ENCODE measurements around the gene FAM72A. TPM values are rescaled to one million over a fixed set of nuclear protein-coding genes. Genes with fewer than 3 reads are reported as not detected.
"Not testable (repeated sequence)": the region's sequence is repeated elsewhere in the genome, so short reads cannot be mapped to it uniquely, and the experiment has no call there.

FAM72A gene
- total RNA-seq, 2 donors from 2014 or later = 1.9 to 2.5 TPM

- intact Hi-C loops (cut with DNase I, micrococcal nuclease); DNase-seq; ATAC-seq: not testable (repeated sequence)
Measured at GRCh38 chr1:206219514-206220331, 17.1 kb upstream of the FAM72A start.

- DNase-seq; intact Hi-C loops (cut with DNase I, micrococcal nuclease); ATAC-seq: not testable (repeated sequence)
Measured at GRCh38 chr1:206218765-206219164, 16.1 kb upstream of the FAM72A start.

- intact Hi-C loops (cut with DNase I, micrococcal nuclease); DNase-seq; ATAC-seq: not testable (repeated sequence)
Measured at GRCh38 chr1:206218285-206218684, 15.6 kb upstream of the FAM72A start.

- ATAC-seq; DNase-seq; intact Hi-C loops (cut with DNase I, micrococcal nuclease): not testable (repeated sequence)
Measured at GRCh38 chr1:206215600-206216392, 13.2 kb upstream of the FAM72A start.

- ATAC-seq; intact Hi-C loops (cut with DNase I, micrococcal nuclease): not testable (repeated sequence)
- DNase-seq = peak in 1 of 2 donors; percentile 4
Measured at GRCh38 chr1:206210802-206211201, 8.2 kb upstream of the FAM72A start.

- DNase-seq = peak in 1 of 2 donors; percentile 24
- ATAC-seq; intact Hi-C loops (cut with DNase I, micrococcal nuclease): not testable (repeated sequence)
Measured at GRCh38 chr1:206205569-206205968, 2.9 kb upstream of the FAM72A start.

GRCh38 chr1:206204871-206205270 lies 2.2 kb upstream of the FAM72A start:
- ATAC-seq = not testable (repeated sequence)
- DNase-seq = peak in 1 of 2 donors; percentile 6

GRCh38 chr1:206204159-206204511 lies 1.5 kb upstream of the FAM72A start:
- ATAC-seq; intact Hi-C loops (cut with DNase I, micrococcal nuclease): not testable (repeated sequence)
- DNase-seq = peak in 1 of 2 donors; percentile 8

More at GRCh38 chr1:206204871-206205270, 2.2 kb upstream of the FAM72A start:
- intact Hi-C loops (cut with DNase I, micrococcal nuclease) = not testable (repeated sequence)

- DNase-seq (peak; percentile 52 to 53), ATAC-seq (peak; percentile 19)
- intact Hi-C loops (cut with DNase I, micrococcal nuclease) = not testable (repeated sequence)
Measured at GRCh38 chr1:206203364-206204158, 922 bp upstream of the FAM72A start, which contains the start of gene SRGAP2. Gene SRGAP2, plus strand, starts transcription at chr1:206203541. Its CDS starts 2,430 bp downstream, at chr1:206205971.

GRCh38 chr1:206196748-206197424 lies 5.8 kb downstream of the FAM72A start:
- DNase-seq; intact Hi-C loops (cut with DNase I, micrococcal nuclease): not testable (repeated sequence)
- ATAC-seq = peak; percentile 82

GRCh38 chr1:206195182-206195581 lies 7.5 kb downstream of the FAM72A start:
- intact Hi-C loops (cut with DNase I, micrococcal nuclease); ATAC-seq; DNase-seq: not testable (repeated sequence)

- intact Hi-C loops (cut with DNase I, micrococcal nuclease); ATAC-seq; DNase-seq: not testable (repeated sequence)
Measured at GRCh38 chr1:206186826-206187225, 15.8 kb downstream of the FAM72A start.

- ATAC-seq; DNase-seq; intact Hi-C loops (cut with DNase I, micrococcal nuclease): not testable (repeated sequence)
Measured at GRCh38 chr1:206185778-206186177, 16.9 kb downstream of the FAM72A start.

GRCh38 chr1:206183788-206184187 lies 18.9 kb downstream of the FAM72A start:
- DNase-seq; ATAC-seq; intact Hi-C loops (cut with DNase I, micrococcal nuclease): not testable (repeated sequence)

- intact Hi-C loops (cut with DNase I, micrococcal nuclease); ATAC-seq; DNase-seq: not testable (repeated sequence)
Measured at GRCh38 chr1:206182368-206183317, 20.0 kb downstream of the FAM72A start.

GRCh38 chr1:206179666-206180065 lies 23.0 kb downstream of the FAM72A start:
- ATAC-seq; DNase-seq; intact Hi-C loops (cut with DNase I, micrococcal nuclease): not testable (repeated sequence)

Measured in left colon (tissue), 2 donors.